ENCODE data around the gene ERRFI1. TPM values are rescaled to one million over a fixed set of nuclear protein-coding genes. Genes with fewer than 3 reads are reported as not detected.

ERRFI1 gene
- total RNA-seq, 4 donors from 2014 or later: 59.9 to 133 (median 85.0) TPM

- H3K4me3 ChIP-seq (replicated peaks in 1 of 3): no peak overlapping the region
- intact Hi-C loops (cut with DNase I): no loop called here
- peaks cover 25 to 39% of the 10 kb centered on the region in 2 donors for H3K36me3 ChIP-seq
- no peak overlapping the region for H3K27ac ChIP-seq
- H3K27me3 ChIP-seq: no peaks in the 10 kb centered on the region
- no peaks in the 10 kb centered on the region for H3K9me3 ChIP-seq
- DNase-seq: no peak
- TF ChIP-seq POLR2A (IDR thresholded peaks at IDR 0.05) (no peak), CTCF (IDR thresholded peaks at IDR 0.05) (no peak)
- H3K4me1 ChIP-seq: peaks cover 32 to 37% of the 10 kb centered on the region in 2 donors
- 94 to 96% methylated on average over 4 of the region's 4 CpGs for WGBS, 2 donors
Measured at GRCh38 chr1:8012955-8013354, 13.2 kb downstream of the ERRFI1 start.

- intact Hi-C loops (cut with DNase I): no loop called here
- no peaks in the 10 kb centered on the region for H3K9me3 ChIP-seq
- DNase-seq: no peak
- no peak for TF ChIP-seq CTCF (IDR thresholded peaks at IDR 0.05)
- no peaks in the 10 kb centered on the region for H3K27me3 ChIP-seq
- H3K27ac ChIP-seq: no peak overlapping the region
- no peak overlapping the region for H3K4me3 ChIP-seq (replicated peaks in 1 of 3)
- peaks cover 25 to 39% of the 10 kb centered on the region in 2 donors for H3K36me3 ChIP-seq
- peaks cover 25 to 29% of the 10 kb centered on the region in 2 donors for H3K4me1 ChIP-seq
- WGBS, 2 donors: 88 to 89% methylated on average over 7 of the region's 7 CpGs
Measured at GRCh38 chr1:8011923-8012858, 13.9 kb downstream of the ERRFI1 start.

GRCh38 chr1:8011016-8011415 is 15.1 kb downstream of the ERRFI1 start:
- WGBS, 2 donors: 89% methylated on average over 4 of the region's 4 CpGs
- H3K9me3 ChIP-seq: no peaks in the 10 kb centered on the region
- peaks cover 25 to 39% of the 10 kb centered on the region in 2 donors for H3K36me3 ChIP-seq
- intact Hi-C loops (cut with DNase I): no loop called here
- peaks cover 17 to 27% of the 10 kb centered on the region in 2 donors for H3K4me1 ChIP-seq
- H3K27ac ChIP-seq: no peak overlapping the region
- H3K4me3 ChIP-seq (replicated peaks in 1 of 3): no peak overlapping the region
- no peaks in the 10 kb centered on the region for H3K27me3 ChIP-seq
- TF ChIP-seq POLR2A (IDR thresholded peaks at IDR 0.05) (no peak), CTCF (IDR thresholded peaks at IDR 0.05) (no peak)
- no peak for DNase-seq

- H3K4me3 ChIP-seq (replicated peaks in 1 of 3): no peak overlapping the region
- intact Hi-C loops (cut with DNase I): no loop called here
- no peak for TF ChIP-seq CTCF (IDR thresholded peaks at IDR 0.05)
- TF ChIP-seq POLR2A (IDR thresholded peaks at IDR 0.05): no peak
- no peaks in the 10 kb centered on the region for H3K27me3 ChIP-seq
- no peak for DNase-seq
- WGBS, 2 donors: 91 to 92% methylated on average over 8 of the region's 8 CpGs
- H3K27ac ChIP-seq: no peak overlapping the region
- H3K36me3 ChIP-seq: peaks cover 25 to 39% of the 10 kb centered on the region in 2 donors
- H3K4me1 ChIP-seq: peaks cover 16 to 27% of the 10 kb centered on the region in 2 donors
- no peaks in the 10 kb centered on the region for H3K9me3 ChIP-seq
Measured at GRCh38 chr1:8010080-8010664, 15.9 kb downstream of the ERRFI1 start.
